ENCODE results near the gene TYK2. TPM values are rescaled to one million over a fixed set of nuclear protein-coding genes. Genes with fewer than 3 reads are reported as not detected.

Gene TYK2
- total and polyA plus RNA-seq, 9 of the 15 experiments (the other 6 are each of a cell fraction or from before 2014, with no cell fraction given) = 15.0 to 182 (median 85.9) TPM

DNA sequence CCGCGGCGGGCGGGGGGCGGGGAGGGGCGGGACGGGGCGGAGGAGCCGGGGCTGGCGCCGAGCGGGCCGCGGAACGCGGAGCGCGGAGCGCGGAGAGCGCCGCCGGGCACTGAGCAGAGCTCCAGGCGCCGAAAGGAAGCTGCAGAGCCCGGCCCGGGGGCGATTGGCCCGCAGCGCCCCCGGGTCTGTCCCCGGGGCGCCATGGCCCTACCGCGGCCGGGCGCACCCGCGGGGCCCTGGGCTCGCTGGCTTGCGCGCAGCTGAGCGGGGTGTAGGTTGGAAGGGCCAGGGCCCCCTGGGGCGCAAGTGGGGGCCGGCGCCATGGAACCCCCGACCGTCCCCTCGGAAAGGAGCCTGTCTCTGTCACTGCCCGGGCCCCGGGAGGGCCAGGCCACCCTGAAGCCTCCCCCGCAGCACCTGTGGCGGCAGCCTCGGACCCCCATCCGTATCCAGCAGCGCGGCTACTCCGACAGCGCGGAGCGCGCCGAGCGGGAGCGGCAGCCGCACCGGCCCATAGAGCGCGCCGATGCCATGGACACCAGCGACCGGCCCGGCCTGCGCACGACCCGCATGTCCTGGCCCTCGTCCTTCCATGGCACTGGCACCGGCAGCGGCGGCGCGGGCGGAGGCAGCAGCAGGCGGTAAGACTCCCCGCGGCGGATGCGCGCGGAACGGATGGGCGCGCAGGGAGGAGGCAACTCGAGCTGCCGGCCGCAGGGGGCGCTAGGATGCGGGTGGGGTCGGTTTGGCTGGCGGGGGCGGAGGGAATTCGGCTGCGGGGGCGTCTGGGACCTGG lies 40.3 kb upstream of the TYK2 start, which contains the start of gene PDE4A (continued):
- TF ChIP-seq ZBTB26 (CRISPR knock-in tag; IDR thresholded peaks at IDR 0.05) (no peak), FOXA1 (IDR thresholded peaks at IDR 0.05; ENCODE audit: borderline replicate concordance) (no peak), TSC22D4 (tag; IDR thresholded peaks at IDR 0.05) (no peak), RAD51 (IDR thresholded peaks at IDR 0.05; ENCODE audit: borderline replicate concordance, low read depth) (no peak), PTRF (tag; IDR thresholded peaks at IDR 0.05) (no peak), DDX20 (tag; IDR thresholded peaks at IDR 0.05; ENCODE audit: low read depth) (no peak), ARHGAP35 (IDR thresholded peaks at IDR 0.05; ENCODE audit: partially characterized antibody) (no peak), GATAD2B (IDR thresholded peaks at IDR 0.05; ENCODE audit: borderline replicate concordance) (0 out of 2 replicates have a peak, but pooled peaks have one; percentile 23), FOXM1 (IDR thresholded peaks at IDR 0.05; ENCODE audit: low read depth) (no peak), FOXM1 (CRISPR knock-in tag; IDR thresholded peaks at IDR 0.05; ENCODE audit: low read depth) (no peak), ZFP1 (CRISPR knock-in tag; IDR thresholded peaks at IDR 0.05) (no peak), HOMEZ (CRISPR knock-in tag; IDR thresholded peaks at IDR 0.05) (no peak), CREBBP (IDR thresholded peaks at IDR 0.05; ENCODE audit: low read depth, low read length) (no peak), TGIF2 (CRISPR knock-in tag; IDR thresholded peaks at IDR 0.05) (no peak), FUS (optimal IDR thresholded peaks at IDR 0.05; ENCODE audit: low read depth, low read length) (peak; percentile 79), ZNF41 (CRISPR knock-in tag; conservative IDR thresholded peaks at IDR 0.05) (no peak), L3MBTL2 (IDR thresholded peaks at IDR 0.05) (peak; percentile 57; the same call in 1 of the 2 replicates), HMGXB4 (CRISPR knock-in tag; IDR thresholded peaks at IDR 0.05) (peak; percentile 65; the same call in 1 of the 2 replicates), ZHX1 (conservative IDR thresholded peaks at IDR 0.05; ENCODE audit: low read length) (no peak)
- TF ChIP-seq, protein P1, sequence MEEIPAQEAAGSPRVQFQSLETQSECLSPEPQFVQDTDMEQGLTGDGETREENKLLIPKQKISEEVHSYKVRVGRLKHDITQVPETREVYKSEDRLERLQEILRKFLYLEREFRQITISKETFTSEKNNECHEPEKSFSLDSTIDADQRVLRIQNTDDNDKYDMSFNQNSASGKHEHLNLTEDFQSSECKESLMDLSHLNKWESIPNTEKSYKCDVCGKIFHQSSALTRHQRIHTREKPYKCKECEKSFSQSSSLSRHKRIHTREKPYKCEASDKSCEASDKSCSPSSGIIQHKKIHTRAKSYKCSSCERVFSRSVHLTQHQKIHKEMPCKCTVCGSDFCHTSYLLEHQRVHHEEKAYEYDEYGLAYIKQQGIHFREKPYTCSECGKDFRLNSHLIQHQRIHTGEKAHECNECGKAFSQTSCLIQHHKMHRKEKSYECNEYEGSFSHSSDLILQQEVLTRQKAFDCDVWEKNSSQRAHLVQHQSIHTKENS (CRISPR knock-in tag; IDR thresholded peaks at IDR 0.05) = no peak

Data from K562 (cell line).